Tibial artery (tissue), 4 donors: Measurements from ENCODE around the gene SPCS1.

Experiments
- DNase-seq, 2 donors: peaks; one replicate each; pipeline ENCODE4 v3.0.0-alpha.2; 2019
- H3K27ac ChIP-seq, 2 donors: fragments of 200-600 bp; sonication (generic) in 1 of 2; 1 replicate in 1 of 2; 2 replicates in 1 of 2; pipeline ENCODE4 v1.5.1; 2018 to 2019; ENCODE audit warnings: mild to moderate bottlenecking in 1 of 2
- H3K27me3 ChIP-seq, 2 donors: fragments of 200-600 bp; sonication (generic) in 1 of 2; one replicate each; pipeline versions ENCODE4 v1.5.1 to v1.6.0; 2016 to 2019
- H3K36me3 ChIP-seq, 3 donors: fragments of 200-600 bp; sonication (generic) in 2 of 3; one replicate each; pipeline ENCODE4 v1.5.1; 2016 to 2019; ENCODE audit warnings: mild to moderate bottlenecking in 2 of 3
- H3K4me1 ChIP-seq, 4 donors: fragments of 200-600 bp; sonication (generic) in 2 of 4; 1 replicate in 3 of 4; 2 replicates in 1 of 4; pipeline ENCODE4 v1.5.1; 2016 to 2019
- H3K4me3 ChIP-seq, 2 donors: fragments of 200-600 bp; sonication (generic) in 1 of 2; 1 replicate in 1 of 2; 2 replicates in 1 of 2; pipeline ENCODE4 v1.5.1; 2018 to 2019; ENCODE audit warnings: mild to moderate bottlenecking in 2 of 2
- H3K9me3 ChIP-seq, 3 donors: fragments of 200-600 bp; sonication (generic) in 1 of 3; one replicate each; pipeline ENCODE4 v1.5.1; 2016 to 2019
- intact Hi-C: fragments of 100-400 bp; cut with DNase I; formaldehyde crosslinking; loops from one replicate; pipeline ENCODE4 v1.15.0; 2023; ENCODE audit warnings: low total_unique reads
- TF ChIP-seq, protein P1 (sequence below), 2 experiments: fragments of 200-600 bp in 1 of 2; fragments of 450-650 bp in 1 of 2; IDR thresholded peaks; one replicate each; pipeline ENCODE4 v1.5.1; 2017 to 2019; ENCODE audit warnings: antibody characterized with exemption in 2 of 2, mild to moderate bottlenecking in 1 of 2, moderate library complexity in 1 of 2

SPCS1 gene

DNA sequence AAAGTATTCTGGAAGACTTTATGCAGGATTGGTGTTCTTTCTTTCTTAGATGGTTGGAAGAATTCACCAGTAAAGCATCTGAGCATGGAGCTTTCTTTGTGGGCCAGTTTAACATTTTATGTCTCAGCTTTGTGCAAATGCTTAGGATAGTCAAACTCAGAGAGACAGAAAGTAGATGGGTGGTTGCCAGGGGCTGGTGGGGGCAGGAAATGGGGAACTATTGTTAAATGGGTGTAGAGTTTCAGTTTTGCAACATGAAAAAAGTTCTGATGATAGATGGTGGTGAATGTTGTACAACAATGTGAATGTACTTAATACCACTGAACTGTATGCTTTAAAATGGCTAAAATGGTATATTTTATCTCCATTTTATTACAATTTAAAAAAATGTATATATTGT lies 24.8 kb downstream of the SPCS1 start:
- Histone ChIP-seq H3K9me3 (no peaks in the 10 kb centered on the region), H3K27me3 (no peaks in the 10 kb centered on the region), H3K27ac (no peak overlapping the region), H3K4me1 (no peaks in the 10 kb centered on the region), H3K4me3 (no peak overlapping the region), H3K36me3 (peaks cover 53 to 70% (median 57%) of the 10 kb centered on the region in 3 donors)
- TF ChIP-seq, protein P1, sequence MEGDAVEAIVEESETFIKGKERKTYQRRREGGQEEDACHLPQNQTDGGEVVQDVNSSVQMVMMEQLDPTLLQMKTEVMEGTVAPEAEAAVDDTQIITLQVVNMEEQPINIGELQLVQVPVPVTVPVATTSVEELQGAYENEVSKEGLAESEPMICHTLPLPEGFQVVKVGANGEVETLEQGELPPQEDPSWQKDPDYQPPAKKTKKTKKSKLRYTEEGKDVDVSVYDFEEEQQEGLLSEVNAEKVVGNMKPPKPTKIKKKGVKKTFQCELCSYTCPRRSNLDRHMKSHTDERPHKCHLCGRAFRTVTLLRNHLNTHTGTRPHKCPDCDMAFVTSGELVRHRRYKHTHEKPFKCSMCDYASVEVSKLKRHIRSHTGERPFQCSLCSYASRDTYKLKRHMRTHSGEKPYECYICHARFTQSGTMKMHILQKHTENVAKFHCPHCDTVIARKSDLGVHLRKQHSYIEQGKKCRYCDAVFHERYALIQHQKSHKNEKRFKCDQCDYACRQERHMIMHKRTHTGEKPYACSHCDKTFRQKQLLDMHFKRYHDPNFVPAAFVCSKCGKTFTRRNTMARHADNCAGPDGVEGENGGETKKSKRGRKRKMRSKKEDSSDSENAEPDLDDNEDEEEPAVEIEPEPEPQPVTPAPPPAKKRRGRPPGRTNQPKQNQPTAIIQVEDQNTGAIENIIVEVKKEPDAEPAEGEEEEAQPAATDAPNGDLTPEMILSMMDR (IDR thresholded peaks at IDR 0.05): no peak
- DNase-seq: no peak
- intact Hi-C loops: no loop called here

DNA sequence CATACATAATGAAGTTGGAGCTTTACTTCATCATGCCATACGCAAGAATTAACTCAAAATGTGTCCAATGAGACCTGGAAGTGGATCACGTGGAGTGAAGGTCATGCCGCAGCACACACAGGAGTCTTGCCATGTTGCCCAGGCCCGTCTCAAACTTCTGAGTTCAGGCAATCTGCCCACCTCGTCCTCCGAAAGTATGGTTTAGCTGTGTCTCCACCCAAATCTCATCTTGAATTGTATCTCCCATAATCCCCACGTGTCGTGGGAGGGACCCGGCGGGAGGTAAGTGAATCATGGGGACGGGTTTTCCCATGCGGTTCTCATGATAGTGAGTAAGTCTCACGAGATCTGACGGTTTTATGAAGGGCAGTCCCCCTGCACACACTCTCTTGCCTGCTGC lies 25.7 kb downstream of the SPCS1 start:
- H3K9me3 ChIP-seq: no peaks in the 10 kb centered on the region
- no peak for DNase-seq
- H3K27me3 ChIP-seq: no peaks in the 10 kb centered on the region
- no peak overlapping the region for H3K4me3 ChIP-seq
- intact Hi-C loops: no loop called here
- H3K36me3 ChIP-seq: peaks cover 60 to 78% (median 60%) of the 10 kb centered on the region in 3 donors
- H3K27ac ChIP-seq: no peak overlapping the region
- H3K4me1 ChIP-seq: no peaks in the 10 kb centered on the region
- TF ChIP-seq, protein P1 (IDR thresholded peaks at IDR 0.05): no peak

DNA sequence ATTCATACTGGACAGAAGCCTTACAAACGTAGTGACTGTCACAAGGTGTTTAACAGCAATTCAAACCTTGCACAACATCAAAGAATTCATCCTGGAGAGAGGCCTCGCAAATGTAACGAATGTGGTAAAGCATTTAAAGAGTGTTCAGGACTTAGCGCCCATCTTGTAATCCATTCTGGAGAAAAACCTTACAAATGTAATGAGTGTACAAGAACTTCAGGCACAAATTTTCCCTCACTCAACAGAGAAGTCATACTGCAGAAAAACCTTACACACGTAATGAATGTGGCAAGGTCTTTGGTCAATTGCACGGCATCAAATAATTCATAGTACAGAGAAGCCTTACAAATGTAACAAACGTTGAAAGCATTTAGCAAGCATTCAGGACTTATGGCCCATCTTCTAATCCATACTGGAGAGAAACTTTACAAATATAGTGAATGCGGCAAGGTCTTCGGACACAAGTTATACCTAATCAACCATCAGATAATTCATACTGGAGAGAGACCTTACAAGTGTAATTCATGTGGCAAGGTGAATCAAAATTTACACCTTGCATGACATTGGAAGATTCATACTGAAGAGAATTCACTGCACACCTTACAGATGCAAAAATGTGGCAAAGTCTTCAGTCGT lies 27.5 kb downstream of the SPCS1 start:
- H3K36me3 ChIP-seq: peaks cover 64 to 96% (median 66%) of the 10 kb centered on the region in 3 donors

DNA sequence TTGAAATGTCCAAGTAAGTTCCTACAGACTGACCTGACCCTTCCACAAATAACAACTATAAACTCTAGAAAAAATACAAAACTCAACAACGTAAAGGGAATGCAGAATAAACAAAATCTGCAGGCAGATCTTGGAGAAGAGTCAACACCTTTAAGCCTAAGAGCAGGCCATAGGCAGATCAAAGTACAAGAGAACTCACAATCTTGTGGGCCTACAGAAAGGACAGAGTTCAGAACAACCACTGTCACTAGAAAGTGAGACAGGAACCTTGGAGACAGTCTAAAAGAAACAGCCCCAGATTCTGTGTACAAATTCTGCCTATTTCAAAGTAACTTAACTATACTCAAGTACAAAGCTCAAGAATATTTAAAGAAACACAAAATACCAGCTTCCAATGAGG lies 33.8 kb downstream of the SPCS1 start:
- intact Hi-C loops: loop anchor here (5.0 kb wide), 1 partner anchor 193 kb away; no protein-coding TSS in a partner anchor
- Histone ChIP-seq H3K27me3 (no peaks in the 10 kb centered on the region), H3K4me1 (no peaks in the 10 kb centered on the region), H3K9me3 (no peaks in the 10 kb centered on the region), H3K4me3 (no peak overlapping the region), H3K27ac (no peak overlapping the region), H3K36me3 (peaks cover 54 to 99% (median 88%) of the 10 kb centered on the region in 3 donors)
- no peak for DNase-seq
- TF ChIP-seq, protein P1 (IDR thresholded peaks at IDR 0.05): no peak

More for the DNA sequence above, 27.5 kb downstream of the SPCS1 start:
- DNase-seq: no peak
- Histone ChIP-seq H3K4me3 (no peak overlapping the region), H3K4me1 (no peaks in the 10 kb centered on the region), H3K9me3 (no peaks in the 10 kb centered on the region), H3K27ac (no peak overlapping the region), H3K27me3 (no peaks in the 10 kb centered on the region)
- TF ChIP-seq, protein P1 (IDR thresholded peaks at IDR 0.05): no peak
- intact Hi-C loops: no loop called here

DNA sequence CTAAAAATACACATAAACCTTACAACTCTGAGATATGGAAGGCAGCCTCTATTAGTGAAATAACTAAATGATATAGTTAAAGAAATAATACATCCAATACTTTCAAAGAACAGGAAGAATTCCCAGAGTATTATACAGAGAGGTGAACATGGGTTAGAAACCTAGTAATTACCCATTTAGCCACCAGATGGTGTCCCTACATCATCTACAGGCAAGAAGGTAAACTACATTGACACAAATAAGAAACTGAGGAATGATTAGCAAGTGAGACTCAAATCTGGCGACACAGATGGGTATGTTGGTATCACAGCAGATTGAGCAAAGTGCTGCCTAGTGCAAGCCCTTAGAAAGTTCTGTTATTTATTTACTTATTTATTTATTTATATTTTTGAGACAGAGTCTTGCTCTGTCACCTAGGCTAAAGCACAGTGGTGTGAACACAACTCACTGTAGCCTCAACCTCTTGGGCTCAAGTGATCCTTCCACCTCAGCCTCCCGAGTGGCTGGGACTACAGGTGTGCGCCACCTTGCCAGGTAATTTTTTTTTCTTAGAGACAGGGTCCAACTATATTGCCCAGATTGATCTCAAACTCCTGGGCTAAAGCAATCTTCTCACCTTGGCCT lies 36.6 kb downstream of the SPCS1 start:
- H3K36me3 ChIP-seq: peaks cover 63 to 98% (median 88%) of the 10 kb centered on the region in 3 donors
- no peaks in the 10 kb centered on the region for H3K27me3 ChIP-seq
- H3K4me1 ChIP-seq: no peaks in the 10 kb centered on the region
- no peak for DNase-seq
- intact Hi-C loops: loop anchor here (2.0 to 5.0 kb wide), 2 partner anchors 190 to 330 kb away; no protein-coding TSS in a partner anchor
- no peak overlapping the region for H3K27ac ChIP-seq
- H3K4me3 ChIP-seq: no peak overlapping the region
- H3K9me3 ChIP-seq: no peaks in the 10 kb centered on the region
- TF ChIP-seq, protein P1 (IDR thresholded peaks at IDR 0.05): peak; percentile 59 to 63
